Vagina (tissue), 2 donors: ENCODE data around the gene PACS1.

Experiments
- CTCF ChIP-seq, 3 experiments: fragments of 450-650 bp in 2 of 3; fragments of 200-600 bp in 1 of 3; sonication (generic) in 1 of 3; IDR thresholded peaks; one replicate each; pipeline ENCODE4 v1.5.1; 2017 to 2019; ENCODE audit warnings: antibody characterized with exemption in 3 of 3, mild to moderate bottlenecking in 2 of 3, moderate library complexity in 2 of 3
- POLR2A ChIP-seq, 2 donors: fragments of 450-650 bp; IDR thresholded peaks; one replicate each; pipeline ENCODE4 v1.6.1; 2017; ENCODE audit warnings: antibody characterized with exemption in 2 of 2, mild to moderate bottlenecking in 2 of 2, moderate library complexity in 2 of 2

- TF ChIP-seq CTCF (IDR thresholded peaks at IDR 0.05) = no peak
- TF ChIP-seq POLR2A (IDR thresholded peaks at IDR 0.05) = no peak
These were observed 17.3 kb downstream of the PACS1 start for GRCh38 chr11:66087148-66087908.
